GM19397 (cell line): ENCODE measurements around the gene RBM20.

Source experiments
- ATAC-seq: cut with Tn5 transposase; IDR thresholded peaks from one replicate; pipeline ENCODE4 v1.9.1; 2021; ENCODE audit warnings: mild to moderate bottlenecking, moderate library complexity; ENCODE audit not compliant: unreplicated experiment

Gene RBM20

DNA sequence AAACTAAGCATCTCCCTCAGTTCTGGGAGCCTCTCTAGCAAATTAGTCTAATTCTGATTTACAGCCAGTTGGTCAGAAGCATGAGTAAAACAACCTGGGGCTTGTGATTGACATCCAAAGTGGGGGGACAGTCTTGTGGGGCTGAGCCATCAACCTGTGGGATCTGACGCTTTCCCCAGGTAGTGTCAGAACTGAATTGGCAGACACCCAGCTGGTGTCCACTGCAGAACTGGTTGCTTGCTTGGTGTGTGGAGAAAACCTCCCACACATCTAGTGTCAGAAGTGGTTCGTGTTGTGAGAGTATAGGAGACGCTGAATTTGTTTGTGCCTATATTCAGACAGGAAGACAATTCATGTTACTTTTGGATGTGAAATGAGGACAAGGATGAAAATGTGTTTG lies 135.4 kb downstream of the RBM20 start:
- no peak for ATAC-seq

DNA sequence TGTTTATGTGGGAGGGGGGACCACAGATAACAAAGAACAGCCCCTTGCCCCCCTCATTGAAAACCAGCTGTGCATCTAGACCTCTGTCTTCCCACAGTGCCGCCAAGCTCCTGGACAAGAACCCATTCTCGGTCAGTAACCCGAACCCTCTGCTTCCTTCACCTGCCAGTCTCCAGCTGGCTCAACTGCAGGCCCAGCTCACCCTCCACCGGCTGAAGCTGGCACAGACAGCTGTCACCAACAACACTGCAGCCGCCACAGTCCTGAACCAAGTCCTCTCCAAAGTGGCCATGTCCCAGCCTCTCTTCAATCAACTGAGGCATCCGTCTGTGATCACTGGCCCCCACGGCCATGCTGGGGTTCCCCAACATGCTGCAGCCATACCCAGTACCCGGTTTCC lies 136.6 kb downstream of the RBM20 start:
- no peak for ATAC-seq

DNA sequence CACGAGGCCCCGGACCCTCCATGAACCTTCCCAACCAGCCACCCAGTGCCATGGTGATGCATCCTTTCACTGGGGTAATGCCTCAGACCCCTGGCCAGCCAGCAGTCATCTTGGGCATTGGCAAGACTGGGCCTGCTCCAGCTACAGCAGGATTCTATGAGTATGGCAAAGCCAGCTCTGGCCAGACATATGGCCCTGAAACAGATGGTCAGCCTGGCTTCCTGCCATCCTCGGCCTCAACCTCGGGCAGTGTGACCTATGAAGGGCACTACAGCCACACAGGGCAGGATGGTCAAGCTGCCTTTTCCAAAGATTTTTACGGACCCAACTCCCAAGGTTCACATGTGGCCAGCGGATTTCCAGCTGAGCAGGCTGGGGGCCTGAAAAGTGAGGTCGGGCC lies 137.0 kb downstream of the RBM20 start:
- no peak for ATAC-seq

DNA sequence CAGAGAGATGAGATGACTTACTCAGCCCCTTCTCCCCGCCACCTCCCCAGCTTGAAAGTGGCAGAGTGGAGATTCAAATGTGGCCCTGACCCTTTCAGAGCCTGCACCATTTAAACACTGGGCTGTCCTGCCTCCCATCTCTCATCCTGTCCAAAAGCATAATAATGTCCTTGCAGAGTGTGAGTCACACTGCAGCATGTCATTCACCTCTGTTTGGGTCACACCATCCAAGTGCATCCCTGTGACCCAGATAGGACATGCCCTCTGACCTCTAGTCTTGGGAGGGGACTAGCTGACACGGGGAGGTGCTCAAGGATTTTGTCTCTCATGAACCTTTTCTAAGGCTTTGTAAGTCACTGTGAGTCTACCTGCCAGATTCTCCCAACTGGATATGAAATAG lies 138.5 kb downstream of the RBM20 start:
- no peak for ATAC-seq

DNA sequence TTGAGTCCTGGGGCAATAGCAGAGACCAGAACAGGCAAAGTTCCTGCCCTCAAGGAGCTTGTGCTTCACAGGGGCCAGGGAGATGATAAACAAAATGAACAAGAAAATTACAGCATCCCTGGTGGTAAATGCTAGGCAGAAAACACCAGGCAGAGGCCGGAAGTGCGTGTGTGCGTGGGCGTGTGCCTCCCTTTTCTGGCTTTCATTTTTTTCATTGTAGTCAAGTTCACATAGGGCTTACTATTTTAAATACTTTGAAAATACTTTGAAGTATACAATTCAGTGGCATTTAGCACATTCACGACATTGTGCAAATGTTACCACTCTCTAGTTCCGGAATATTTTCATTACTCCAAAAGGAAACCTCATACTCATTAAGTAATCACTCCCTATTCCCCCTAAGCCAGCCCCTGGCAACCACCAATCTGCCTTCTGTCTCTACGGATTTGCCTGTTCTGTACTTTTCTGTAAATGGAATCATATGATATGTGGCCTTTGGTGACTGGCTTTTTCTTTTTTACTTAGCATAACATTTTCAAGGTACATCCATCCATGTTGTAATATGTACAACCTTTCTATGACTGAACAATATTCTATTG lies 139.5 kb downstream of the RBM20 start:
- no peak for ATAC-seq

GRCh38 chr10:110784198-110784597 lies 140.1 kb downstream of the RBM20 start:
- no peak for ATAC-seq

DNA sequence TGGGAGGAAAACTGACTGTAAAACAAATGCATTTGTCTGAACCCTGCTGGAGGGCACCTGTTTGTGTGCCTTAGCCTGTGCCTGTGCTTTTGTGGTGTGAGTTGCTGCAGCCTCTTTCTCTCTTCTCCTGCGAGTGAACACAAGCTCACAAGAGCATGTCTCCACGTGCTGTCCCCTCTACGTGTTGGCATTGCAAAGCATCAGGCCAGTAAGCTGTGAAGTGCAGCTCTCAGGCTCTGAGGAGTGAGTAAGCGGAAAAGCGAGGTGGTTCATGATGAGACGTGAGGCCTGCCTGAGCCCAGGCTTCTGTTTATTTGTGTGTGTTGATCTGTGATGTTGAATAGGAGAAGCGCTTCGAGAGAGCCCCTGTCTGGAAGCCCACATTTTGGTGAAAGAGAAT lies 142.0 kb downstream of the RBM20 start:
- ATAC-seq: no peak

DNA sequence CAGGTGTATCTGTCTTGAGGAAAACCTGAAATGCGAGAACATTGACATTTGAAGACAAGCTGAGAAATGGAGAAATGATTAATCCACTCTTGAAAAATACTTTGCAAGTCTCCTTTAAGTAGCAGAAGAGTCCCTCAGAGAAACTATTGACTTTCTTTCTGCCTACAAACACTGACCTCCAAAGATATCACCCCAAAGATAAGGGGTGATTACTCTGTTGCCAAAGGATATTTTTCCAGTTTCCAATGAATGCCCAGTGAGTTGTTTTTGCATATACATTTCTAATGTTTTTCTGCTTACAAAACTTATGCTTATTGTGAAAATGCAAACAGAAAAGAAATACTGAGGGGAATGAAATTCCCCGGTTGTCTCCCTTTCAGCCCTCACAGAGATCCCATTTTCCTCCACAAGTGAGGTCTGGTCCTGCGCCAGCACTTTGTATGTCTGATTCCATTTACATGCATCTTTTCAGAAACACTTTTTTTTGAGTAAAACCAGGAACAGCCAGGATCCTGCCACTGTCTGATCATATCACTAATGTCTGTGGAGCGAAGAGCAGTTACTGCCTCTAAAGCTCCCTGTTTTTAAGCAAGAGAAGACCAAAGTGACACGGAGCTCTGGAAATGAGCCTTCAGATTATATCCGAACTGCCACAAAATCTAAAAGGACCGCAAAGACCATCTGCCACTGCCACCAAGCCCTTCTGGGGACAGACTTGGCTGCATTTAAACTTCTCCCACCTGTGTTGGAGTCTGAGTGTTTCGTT lies 144.7 kb downstream of the RBM20 start:
- ATAC-seq: no peak

DNA sequence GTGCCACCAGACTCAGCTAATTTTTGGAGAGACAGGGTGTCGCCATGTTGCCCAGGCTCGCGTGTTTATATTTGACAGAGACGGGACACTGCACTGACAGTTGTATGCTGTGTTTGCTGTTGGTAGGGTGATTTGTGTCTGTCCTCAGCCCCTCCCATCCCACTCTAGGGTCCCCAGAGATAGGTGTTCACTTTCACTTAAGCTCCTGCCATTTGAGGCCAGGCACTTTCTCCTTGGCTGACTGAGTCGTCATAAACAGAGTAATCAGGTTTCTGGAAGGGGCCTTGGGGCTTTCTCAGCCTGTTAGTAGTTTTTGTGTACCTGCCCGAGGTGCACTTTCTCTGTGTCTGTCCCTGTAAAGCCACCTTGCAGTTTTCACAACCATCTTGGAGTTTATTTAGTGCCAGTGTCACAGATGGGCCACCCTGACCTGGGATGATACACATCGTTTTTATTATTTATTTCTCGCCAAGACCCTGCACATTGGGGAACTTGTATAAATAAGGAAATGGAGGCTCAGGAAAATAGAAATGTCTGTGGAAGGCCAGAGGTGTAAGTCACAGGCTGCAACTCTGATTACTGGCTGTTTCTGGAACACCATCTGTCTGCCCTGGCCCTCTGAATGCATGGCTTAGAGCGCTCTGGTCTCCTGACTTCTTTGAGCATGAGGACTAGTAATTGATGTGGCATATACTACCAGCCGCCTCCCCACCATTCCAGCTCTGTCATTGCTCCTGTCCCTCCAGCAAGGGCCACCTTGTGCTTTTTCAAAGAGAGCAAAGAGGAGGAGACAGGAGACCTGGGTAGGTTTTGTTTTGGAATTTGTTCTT lies 145.7 kb downstream of the RBM20 start:
- ATAC-seq: no peak

DNA sequence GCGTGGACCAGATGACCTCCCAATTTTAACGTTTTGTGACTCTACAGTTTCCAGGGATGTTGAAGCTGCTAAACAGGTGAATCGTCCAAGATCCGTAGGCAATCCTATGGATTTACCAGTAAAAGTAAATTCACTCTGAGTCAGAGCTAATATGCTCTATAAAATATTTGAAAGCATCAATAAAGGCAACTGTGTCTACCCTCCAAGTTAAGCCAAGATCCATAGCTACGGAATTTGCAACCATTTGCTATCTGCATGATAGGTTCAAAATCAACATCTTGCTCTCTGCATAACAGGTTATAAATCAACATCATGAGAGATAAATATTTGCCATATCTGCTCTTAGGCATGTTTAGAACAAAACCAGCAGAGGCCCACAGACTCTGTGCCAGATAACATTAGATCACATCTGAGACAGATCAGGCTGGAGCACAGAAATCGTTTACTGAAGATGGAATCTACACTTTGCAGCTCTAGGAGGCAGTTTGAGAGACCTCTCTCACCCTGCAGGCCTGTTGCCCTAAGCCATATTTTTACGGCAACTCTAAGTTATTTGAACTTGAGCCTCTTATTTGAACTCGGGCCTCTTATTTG lies 146.9 kb downstream of the RBM20 start:
- ATAC-seq: no peak

DNA sequence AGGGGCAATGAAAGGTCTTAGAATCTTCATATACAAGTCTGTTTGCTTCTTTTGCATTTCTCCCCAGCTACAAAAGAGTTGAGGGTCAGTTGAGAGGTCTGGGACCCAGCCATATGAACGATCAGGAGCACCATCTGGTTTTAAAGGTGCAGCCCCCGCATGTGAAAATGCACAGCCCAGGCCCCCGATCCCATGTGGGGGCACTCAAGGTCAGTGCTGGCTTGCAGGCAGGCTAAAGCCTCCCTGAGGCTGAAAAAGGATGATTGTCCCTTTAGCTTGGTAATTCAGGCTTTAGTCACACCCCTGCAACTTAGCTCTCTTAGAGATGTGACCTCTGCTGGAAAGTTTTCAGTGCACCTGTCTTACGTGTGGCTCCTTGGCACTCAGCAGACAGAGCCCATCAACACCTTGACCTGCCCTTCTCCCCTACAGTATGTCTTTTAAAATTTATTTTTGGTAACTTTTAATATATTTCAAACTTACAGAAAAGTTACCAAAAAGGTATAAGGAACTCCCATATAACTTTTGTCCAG lies 147.5 kb downstream of the RBM20 start:
- no peak for ATAC-seq

DNA sequence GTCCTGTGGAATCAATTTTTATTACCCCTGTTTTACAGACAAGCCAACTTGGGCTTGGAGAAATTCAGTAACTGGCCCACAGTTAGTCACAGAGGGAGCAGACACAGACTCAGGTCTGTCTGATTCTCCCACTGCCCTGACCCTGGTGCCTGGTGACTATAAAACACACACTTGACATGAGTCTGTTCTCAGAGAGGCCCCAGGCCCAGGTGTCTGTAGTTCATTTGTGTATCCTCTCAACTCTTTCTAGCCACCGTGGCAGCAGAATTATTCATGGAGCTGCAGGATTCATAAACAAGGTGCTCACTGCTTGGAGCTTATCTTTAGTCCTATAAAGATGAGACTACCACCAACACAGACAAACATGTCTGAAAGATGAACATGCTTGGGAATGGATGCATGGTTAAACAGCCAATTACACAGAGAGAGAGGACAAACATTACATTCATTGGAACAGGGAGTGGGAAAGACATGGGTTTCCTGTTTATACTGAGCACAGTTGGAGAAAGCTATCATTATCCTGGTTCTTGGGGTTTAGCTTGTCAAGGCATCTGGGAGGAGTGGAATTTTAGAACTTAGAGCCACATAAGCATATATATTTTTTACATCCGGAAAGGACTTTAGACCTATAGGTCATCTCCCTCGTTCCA lies 148.5 kb downstream of the RBM20 start:
- ATAC-seq: no peak

GRCh38 chr10:110793128-110793812 lies 149.1 kb downstream of the RBM20 start:
- ATAC-seq: no peak

- no peak for ATAC-seq
Observed at GRCh38 chr10:110793886-110794285, 149.8 kb downstream of the RBM20 start.

DNA sequence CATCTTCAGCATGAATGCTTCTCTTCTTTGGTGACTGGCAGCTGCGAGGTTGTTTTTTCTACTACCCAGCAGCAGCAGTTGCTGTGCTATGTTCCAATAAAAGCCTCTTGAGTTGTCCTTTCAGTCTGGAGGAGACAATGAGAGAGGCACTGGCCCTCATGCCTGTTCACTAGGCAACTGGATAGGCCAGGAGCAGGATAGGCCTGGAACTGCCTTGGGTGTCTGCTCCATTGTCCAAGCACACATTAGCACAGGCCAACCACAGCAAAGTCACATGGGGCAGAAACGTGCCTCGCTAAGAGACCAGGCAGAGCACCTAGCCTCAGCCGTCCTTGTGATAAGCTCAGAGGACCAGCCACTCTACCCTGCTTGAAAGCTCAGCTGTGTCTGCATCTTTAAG lies 150.7 kb downstream of the RBM20 start:
- no peak for ATAC-seq

GRCh38 chr10:110797416-110797815 lies 153.3 kb downstream of the RBM20 start:
- ATAC-seq: no peak

- ATAC-seq: no peak
Observed at GRCh38 chr10:110798340-110798739, 154.2 kb downstream of the RBM20 start.

DNA sequence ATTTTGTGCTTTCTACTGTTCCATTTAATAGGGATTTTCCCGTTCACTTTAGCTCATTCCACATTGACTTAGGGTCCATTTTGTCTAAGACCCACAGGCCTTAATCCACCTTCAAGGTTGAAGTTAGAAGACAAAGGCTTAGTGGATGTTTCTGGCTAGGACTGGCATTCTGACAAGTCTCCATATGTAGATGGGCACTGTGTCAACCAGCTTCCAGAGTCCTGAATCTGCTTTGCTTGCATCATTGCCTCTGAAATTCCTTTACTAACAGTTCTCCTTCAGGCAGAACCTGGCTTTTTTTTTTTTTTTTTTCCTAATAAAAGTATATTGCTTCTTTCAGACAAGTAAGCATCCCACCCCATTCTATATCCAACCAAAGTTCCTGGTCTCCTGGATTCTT lies 158.0 kb downstream of the RBM20 start:
- no peak for ATAC-seq

GRCh38 chr10:110802551-110803238 lies 158.6 kb downstream of the RBM20 start:
- ATAC-seq: peak; percentile 52
